Vagina (tissue), 2 donors: ENCODE results near the gene MYEOV.

Experiments
- CTCF ChIP-seq, 3 experiments: fragments of 450-650 bp in 2 of 3; fragments of 200-600 bp in 1 of 3; sonication (generic) in 1 of 3; IDR thresholded peaks; one replicate each; pipeline ENCODE4 v1.5.1; 2017 to 2019; ENCODE audit warnings: antibody characterized with exemption in 3 of 3, mild to moderate bottlenecking in 2 of 3, moderate library complexity in 2 of 3
- POLR2A ChIP-seq, 2 donors: fragments of 450-650 bp; IDR thresholded peaks; one replicate each; pipeline ENCODE4 v1.6.1; 2017; ENCODE audit warnings: antibody characterized with exemption in 2 of 2, mild to moderate bottlenecking in 2 of 2, moderate library complexity in 2 of 2
- POLR2AphosphoS5 ChIP-seq, 2 donors: sonication (generic); formaldehyde crosslinking; IDR thresholded peaks; one replicate each; pipeline ENCODE4 v1.9.0; 2017; ENCODE audit warnings: antibody characterized with exemption in 2 of 2, mild to moderate bottlenecking in 2 of 2, low read depth in 1 of 2; ENCODE audit not compliant: insufficient read depth in 1 of 2

- TF ChIP-seq CTCF (IDR thresholded peaks at IDR 0.05), result no peak
- TF ChIP-seq POLR2AphosphoS5 (IDR thresholded peaks at IDR 0.05; ENCODE audit: insufficient read depth in 1 of 2, low read depth in 1 of 2), result peak in 1 of 2 donors; percentile 15
- TF ChIP-seq POLR2A (IDR thresholded peaks at IDR 0.05), result no peak
Measured at GRCh38 chr11:69301455-69302401, 7.8 kb downstream of the MYEOV start.
